SK-N-SH (cell line): Measurements from ENCODE around the gene CNTNAP5. TPM values are rescaled to one million over a fixed set of nuclear protein-coding genes. Genes with fewer than 3 reads are reported as not detected.

Experiments
- CTCF ChIA-PET: fragments of 300-600, 350-600 bp; formaldehyde crosslinking; extraction: SDS; loops from one replicate; lab custom pipeline; 2021; lab: Yijun Ruan, JAX
- POLR2A ChIA-PET: fragments of 350-600 bp; sonication (Branson Sonifier 250); formaldehyde crosslinking; extraction: SDS; loops from one replicate; lab custom pipeline; 2020; ENCODE audit warnings: antibody characterized with exemption, inconsistent platforms; lab: Yijun Ruan, JAX
- DNase-seq: peaks from one replicate; pipeline ENCODE4 v3.0.0; 2012
- H2AFZ ChIP-seq: fragments of 200-600 bp; sonication (generic); 2 replicates; pipeline ENCODE4 v1.8.1; 2016; ENCODE audit warnings: antibody characterized with exemption, mild to moderate bottlenecking, low read depth
- H3F3A ChIP-seq: fragments of 200-600 bp; sonication (generic); replicated peaks from 2 replicates; pipeline ENCODE3; 2016; ENCODE audit warnings: antibody characterized with exemption, mild to moderate bottlenecking; ENCODE audit not compliant: insufficient read depth
- H3K27ac ChIP-seq, 2 experiments: fragments of 200-500 bp in 1 of 2; fragments of 200-600 bp in 1 of 2; sonication (Bioruptor generic) in 1 of 2; sonication (generic), shearing (Covaris generic) in 1 of 2; 2 replicates each; pipeline versions ENCODE4 v1.5.1 to v1.6.1; 2014 to 2016; ENCODE audit warnings: low read depth in 2 of 2, inconsistent platforms in 1 of 2, low read length in 1 of 2, mild to moderate bottlenecking in 1 of 2, mixed read lengths in 1 of 2
- H3K27me3 ChIP-seq: fragments of 200-600 bp; sonication (generic), shearing (Covaris generic); 2 replicates; pipeline ENCODE4 v1.6.1; 2016; ENCODE audit warnings: mixed run types; ENCODE audit not compliant: insufficient read depth
- H3K36me3 ChIP-seq, 2 experiments: fragments of 200-500 bp in 1 of 2; fragments of 200-600 bp in 1 of 2; sonication (Bioruptor generic) in 1 of 2; sonication (generic) in 1 of 2; replicated peaks in 1 of 2; 2 replicates each; pipeline versions ENCODE3 to v1.5.1; 2014 to 2016; ENCODE audit warnings: low read length in 1 of 2, mild to moderate bottlenecking in 1 of 2; ENCODE audit not compliant: insufficient read depth in 2 of 2, control insufficient read depth in 1 of 2
- H3K4me1 ChIP-seq, 2 experiments: fragments of 200-500 bp in 1 of 2; fragments of 200-600 bp in 1 of 2; sonication (Bioruptor generic) in 1 of 2; sonication (generic), shearing (Covaris generic) in 1 of 2; 2 replicates each; pipeline versions ENCODE4 v1.5.1 to v1.6.1; 2014 to 2016; ENCODE audit warnings: low read depth in 1 of 2, low read length in 1 of 2, mixed run types in 1 of 2; ENCODE audit not compliant: insufficient read depth in 2 of 2, control insufficient read depth in 1 of 2
- H3K4me2 ChIP-seq: fragments of 200-600 bp; sonication (generic), shearing (Covaris generic); 2 replicates; pipeline ENCODE4 v1.6.1; 2017; ENCODE audit warnings: mixed run types
- H3K4me3 ChIP-seq, 2 experiments: fragments of 200-500 bp in 1 of 2; fragments of 200-600 bp in 1 of 2; sonication (Bioruptor generic) in 1 of 2; sonication (generic), shearing (Covaris generic) in 1 of 2; 2 replicates each; pipeline versions ENCODE4 v1.5.1 to v1.8.1; 2014 to 2016; ENCODE audit warnings: low read depth in 2 of 2, inconsistent platforms in 1 of 2, low read length in 1 of 2, mild to moderate bottlenecking in 1 of 2, mixed read lengths in 1 of 2, moderate library complexity in 1 of 2
- H3K79me2 ChIP-seq: fragments of 200-600 bp; sonication (generic); 2 replicates; pipeline ENCODE4 v1.8.1; 2017; ENCODE audit warnings: mild to moderate bottlenecking; ENCODE audit not compliant: insufficient read depth
- H3K9ac ChIP-seq: fragments of 200-600 bp; sonication (generic); 2 replicates; pipeline ENCODE4 v1.6.1; 2017; ENCODE audit warnings: mixed run types
- H3K9me2 ChIP-seq: fragments of 200-600 bp; sonication (generic); 2 replicates; pipeline ENCODE4 v1.6.1; 2017; ENCODE audit warnings: mixed run types
- H3K9me3 ChIP-seq: fragments of 200-600 bp; sonication (generic); 2 replicates; pipeline ENCODE4 v1.6.1; 2017; ENCODE audit warnings: mixed run types, mild to moderate bottlenecking, moderate library complexity
- H4K20me1 ChIP-seq: fragments of 200-600 bp; sonication (generic); 2 replicates; pipeline ENCODE4 v1.6.1; 2017; ENCODE audit warnings: mild to moderate bottlenecking, mixed run types; ENCODE audit not compliant: insufficient read depth
- ELF1 ChIP-seq: IDR thresholded peaks from 2 replicates; pipeline ENCODE4 v1.4.0; 2012
- EP300 ChIP-seq, 2 experiments: IDR thresholded peaks; 2 replicates each; pipeline versions ENCODE4 v1.4.0 to v1.6.1; 2012; ENCODE audit warnings: borderline replicate concordance in 1 of 2, low read depth in 1 of 2, low read length in 1 of 2
- EZH2phosphoT487 ChIP-seq: fragments of 200-600 bp; sonication (generic); IDR thresholded peaks from 2 replicates; pipeline ENCODE4 v1.6.1; 2017; ENCODE audit warnings: low read depth, mixed run types, mild to moderate bottlenecking, antibody characterized with exemption, moderate library complexity, borderline replicate concordance
- FOXM1 ChIP-seq: IDR thresholded peaks from 2 replicates; pipeline ENCODE4 v1.4.0; 2012; ENCODE audit warnings: low read depth, mild to moderate bottlenecking
- GABPA ChIP-seq: IDR thresholded peaks from 2 replicates; pipeline ENCODE4 v1.4.0; 2012; ENCODE audit warnings: low read depth, mild to moderate bottlenecking
- JUND ChIP-seq: IDR thresholded peaks from 2 replicates; pipeline ENCODE4 v1.4.0; 2012
- MEF2A ChIP-seq: IDR thresholded peaks from 2 replicates; pipeline ENCODE4 v1.4.0; 2012; ENCODE audit warnings: low read depth, borderline replicate concordance
- MXI1 ChIP-seq: IDR thresholded peaks from 2 replicates; pipeline ENCODE4 v1.6.1; 2012; ENCODE audit warnings: mild to moderate bottlenecking, low read depth, low read length, improper control_type of control experiment
- RAD21 ChIP-seq: IDR thresholded peaks from 2 replicates; pipeline ENCODE4 v1.6.1; 2012; ENCODE audit warnings: mild to moderate bottlenecking, low read length
- RCOR1 ChIP-seq: fragments of 150-350 bp; IDR thresholded peaks from 2 replicates; pipeline ENCODE4 v1.6.1; 2017; ENCODE audit warnings: antibody characterized with exemption, low read length
- RXRA ChIP-seq: IDR thresholded peaks from 2 replicates; pipeline ENCODE4 v1.4.0; 2012; ENCODE audit warnings: low read depth, mild to moderate bottlenecking, borderline replicate concordance
- TCF12 ChIP-seq: IDR thresholded peaks from 2 replicates; pipeline ENCODE4 v1.4.0; 2012
- WGBS: methylation state at CpG from one replicate; pipeline ENCODE4 v1.1.6; 2017; ENCODE audit warnings: low lambda C conversion rate; 5-methylcytosine and 5-hydroxymethylcytosine counted together
- polyA plus RNA-seq, 3 experiments: library from polyadenylated mRNA; depleted of rRNA; stranded (reverse); fragments of >200 nt; gene quantifications; 2 replicates each; pipeline ENCODE4 v1.2.3, GENCODE V29; 2012
- TF ChIP-seq, protein P1 (sequence below): IDR thresholded peaks from 2 replicates; pipeline ENCODE4 v1.4.0; 2012; ENCODE audit warnings: low read depth, borderline replicate concordance
- TF ChIP-seq, protein P2 (sequence below): IDR thresholded peaks from 2 replicates; pipeline ENCODE4; 2012
- TF ChIP-seq, protein P3 (sequence below): IDR thresholded peaks from 2 replicates; pipeline ENCODE4 v1.4.0; 2012; ENCODE audit warnings: low read depth, borderline replicate concordance
- TF ChIP-seq, protein P4 (sequence below): fragments of 150-350 bp; IDR thresholded peaks from 2 replicates; pipeline ENCODE4 v1.6.1; 2016; ENCODE audit warnings: mild to moderate bottlenecking, low read depth, low read length

The CNTNAP5 gene
- polyA plus RNA-seq, 1 of the 3 experiments (the other 2 are of a cell fraction): 0.08 TPM

DNA sequence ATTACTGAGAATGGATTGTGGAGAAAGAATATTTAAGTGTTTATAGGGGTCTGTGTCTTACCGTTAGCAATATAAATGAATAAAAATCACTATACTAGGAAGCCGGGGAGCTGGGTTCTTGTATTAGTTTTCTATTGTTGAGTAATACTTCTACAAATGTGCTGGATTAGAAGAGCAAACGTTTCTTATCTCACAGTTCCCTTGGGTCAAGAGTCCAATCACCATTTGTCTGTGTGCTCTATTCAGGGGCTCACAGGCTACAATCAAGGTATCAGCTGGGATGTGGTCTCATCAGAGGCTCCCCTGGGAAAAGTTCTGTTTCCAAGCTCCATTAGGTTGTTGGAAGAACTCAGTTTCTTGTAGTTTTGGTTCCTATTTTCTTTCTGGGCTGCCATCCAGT lies 790.9 kb downstream of the CNTNAP5 start:
- DNase-seq: no peak
- Histone ChIP-seq H3K79me2 (no peaks in the 10 kb centered on the region), H4K20me1 (no peaks in the 10 kb centered on the region), H3K27me3 (no peaks in the 10 kb centered on the region), H3K4me1 (peaks cover 0 to 2% of the 10 kb centered on the region in 2 experiments; a peak in 1 of 4 replicates), H3K4me2 (no peak overlapping the region), H3K4me3 (no peak overlapping the region), H3K36me3 (no peaks in the 10 kb centered on the region), H3K27ac (no peak overlapping the region), H3F3A (no peaks in the 10 kb centered on the region), H2AFZ (no peak overlapping the region), H3K9me3 (no peaks in the 10 kb centered on the region), H3K9ac (no peak overlapping the region), H3K9me2 (no peaks in the 10 kb centered on the region)
- POLR2A ChIA-PET: no interaction called here
- WGBS: 34% methylated on average over 3 of the region's 3 CpGs
- CTCF ChIA-PET: no interaction called here
- TF ChIP-seq TCF12: no peak
- TF ChIP-seq EP300 (IDR thresholded peaks at IDR 0.05; ENCODE audit: borderline replicate concordance in 1 of 2, low read depth in 1 of 2, low read length in 1 of 2): no peak
- TF ChIP-seq RCOR1: no peak
- no peak for TF ChIP-seq MEF2A
- TF ChIP-seq ELF1: no peak
- TF ChIP-seq, protein P1, sequence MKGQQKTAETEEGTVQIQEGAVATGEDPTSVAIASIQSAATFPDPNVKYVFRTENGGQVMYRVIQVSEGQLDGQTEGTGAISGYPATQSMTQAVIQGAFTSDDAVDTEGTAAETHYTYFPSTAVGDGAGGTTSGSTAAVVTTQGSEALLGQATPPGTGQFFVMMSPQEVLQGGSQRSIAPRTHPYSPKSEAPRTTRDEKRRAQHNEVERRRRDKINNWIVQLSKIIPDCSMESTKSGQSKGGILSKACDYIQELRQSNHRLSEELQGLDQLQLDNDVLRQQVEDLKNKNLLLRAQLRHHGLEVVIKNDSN: no peak
- TF ChIP-seq RAD21: no peak
- TF ChIP-seq RXRA: no peak
- TF ChIP-seq GABPA: no peak
- TF ChIP-seq, protein P2, sequence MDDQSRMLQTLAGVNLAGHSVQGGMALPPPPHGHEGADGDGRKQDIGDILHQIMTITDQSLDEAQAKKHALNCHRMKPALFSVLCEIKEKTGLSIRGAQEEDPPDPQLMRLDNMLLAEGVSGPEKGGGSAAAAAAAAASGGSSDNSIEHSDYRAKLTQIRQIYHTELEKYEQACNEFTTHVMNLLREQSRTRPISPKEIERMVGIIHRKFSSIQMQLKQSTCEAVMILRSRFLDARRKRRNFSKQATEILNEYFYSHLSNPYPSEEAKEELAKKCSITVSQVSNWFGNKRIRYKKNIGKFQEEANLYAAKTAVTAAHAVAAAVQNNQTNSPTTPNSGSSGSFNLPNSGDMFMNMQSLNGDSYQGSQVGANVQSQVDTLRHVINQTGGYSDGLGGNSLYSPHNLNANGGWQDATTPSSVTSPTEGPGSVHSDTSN: no peak
- TF ChIP-seq, protein P3, sequence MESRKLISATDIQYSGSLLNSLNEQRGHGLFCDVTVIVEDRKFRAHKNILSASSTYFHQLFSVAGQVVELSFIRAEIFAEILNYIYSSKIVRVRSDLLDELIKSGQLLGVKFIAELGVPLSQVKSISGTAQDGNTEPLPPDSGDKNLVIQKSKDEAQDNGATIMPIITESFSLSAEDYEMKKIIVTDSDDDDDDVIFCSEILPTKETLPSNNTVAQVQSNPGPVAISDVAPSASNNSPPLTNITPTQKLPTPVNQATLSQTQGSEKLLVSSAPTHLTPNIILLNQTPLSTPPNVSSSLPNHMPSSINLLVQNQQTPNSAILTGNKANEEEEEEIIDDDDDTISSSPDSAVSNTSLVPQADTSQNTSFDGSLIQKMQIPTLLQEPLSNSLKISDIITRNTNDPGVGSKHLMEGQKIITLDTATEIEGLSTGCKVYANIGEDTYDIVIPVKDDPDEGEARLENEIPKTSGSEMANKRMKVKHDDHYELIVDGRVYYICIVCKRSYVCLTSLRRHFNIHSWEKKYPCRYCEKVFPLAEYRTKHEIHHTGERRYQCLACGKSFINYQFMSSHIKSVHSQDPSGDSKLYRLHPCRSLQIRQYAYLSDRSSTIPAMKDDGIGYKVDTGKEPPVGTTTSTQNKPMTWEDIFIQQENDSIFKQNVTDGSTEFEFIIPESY: no peak
- no peak for TF ChIP-seq EZH2phosphoT487
- TF ChIP-seq JUND: no peak
- TF ChIP-seq, protein P4, sequence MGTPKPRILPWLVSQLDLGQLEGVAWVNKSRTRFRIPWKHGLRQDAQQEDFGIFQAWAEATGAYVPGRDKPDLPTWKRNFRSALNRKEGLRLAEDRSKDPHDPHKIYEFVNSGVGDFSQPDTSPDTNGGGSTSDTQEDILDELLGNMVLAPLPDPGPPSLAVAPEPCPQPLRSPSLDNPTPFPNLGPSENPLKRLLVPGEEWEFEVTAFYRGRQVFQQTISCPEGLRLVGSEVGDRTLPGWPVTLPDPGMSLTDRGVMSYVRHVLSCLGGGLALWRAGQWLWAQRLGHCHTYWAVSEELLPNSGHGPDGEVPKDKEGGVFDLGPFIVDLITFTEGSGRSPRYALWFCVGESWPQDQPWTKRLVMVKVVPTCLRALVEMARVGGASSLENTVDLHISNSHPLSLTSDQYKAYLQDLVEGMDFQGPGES: no peak

DNA sequence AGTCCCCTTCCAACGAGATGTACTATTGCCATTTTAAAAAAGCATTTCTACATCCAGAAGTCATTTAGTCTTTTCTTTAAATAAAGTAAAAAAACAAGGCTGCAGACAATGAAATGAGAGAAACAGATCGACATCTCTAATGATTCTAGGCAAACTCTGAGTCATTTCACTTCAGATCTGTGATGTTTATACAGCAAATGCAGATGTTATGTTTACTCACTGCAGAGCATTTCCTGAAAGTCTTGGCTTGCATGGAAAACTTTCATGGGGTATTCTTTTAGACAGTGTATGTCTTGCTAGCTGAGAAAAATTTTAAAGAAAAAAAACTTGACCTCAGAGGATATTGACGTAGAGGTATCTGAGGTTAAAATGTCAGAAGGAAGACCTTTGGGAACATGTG lies 797.4 kb downstream of the CNTNAP5 start:
- no peak overlapping the region for H3K4me3 ChIP-seq
- no peaks in the 10 kb centered on the region for H3K27me3 ChIP-seq
- H3F3A ChIP-seq: no peaks in the 10 kb centered on the region
- H3K36me3 ChIP-seq: no peaks in the 10 kb centered on the region
- 12% methylated on average over 3 of the region's 3 CpGs for WGBS
- CTCF ChIA-PET: interaction anchor here (1.1 to 1.2 kb wide), 2 partner anchors 11 to 12 kb away, joined by 3 read pairs; no protein-coding TSS in a partner anchor
- H3K4me2 ChIP-seq: no peak overlapping the region
- peaks cover 0 to 6% of the 10 kb centered on the region in 2 experiments; a peak in 1 of 4 replicates for H3K4me1 ChIP-seq
- no peaks in the 10 kb centered on the region for H3K79me2 ChIP-seq
- no peak overlapping the region for H3K27ac ChIP-seq
- no peaks in the 10 kb centered on the region for H3K9me3 ChIP-seq
- no peak overlapping the region for H3K9ac ChIP-seq
- DNase-seq: no peak
- POLR2A ChIA-PET: no interaction called here
- TF ChIP-seq MXI1 (no peak), GABPA (no peak), EZH2phosphoT487 (no peak), RAD21 (no peak), EP300 (IDR thresholded peaks at IDR 0.05; ENCODE audit: borderline replicate concordance in 1 of 2, low read depth in 1 of 2, low read length in 1 of 2) (no peak), FOXM1 (no peak)
- TF ChIP-seq, all 33 proteins: peak for 0
- Histone ChIP-seq H3K9me2 (no peaks in the 10 kb centered on the region), H2AFZ (no peak overlapping the region), H4K20me1 (no peaks in the 10 kb centered on the region)
